HUES64 (cell line): ENCODE measurements around the gene RAET1E.
"Not testable (repeated sequence)": the region's sequence is repeated elsewhere in the genome, so short reads cannot be mapped to it uniquely, and the experiment has no call there.

Experiments used
- H3K27ac ChIP-seq: 2 replicates; pipeline ENCODE4 v1.7.0; 2013; ENCODE audit warnings: low read depth, low read length, inconsistent platforms
- H3K27me3 ChIP-seq: 2 replicates; pipeline ENCODE4 v1.6.1; 2013; ENCODE audit warnings: mild to moderate bottlenecking, low read length; ENCODE audit not compliant: insufficient read depth
- H3K36me3 ChIP-seq: 2 replicates; pipeline ENCODE4 v1.6.1; 2013; ENCODE audit warnings: mild to moderate bottlenecking, low read length; ENCODE audit not compliant: insufficient read depth
- H3K4me1 ChIP-seq: 2 replicates; pipeline ENCODE4 v1.6.1; 2013; ENCODE audit warnings: mild to moderate bottlenecking, low read length, moderate library complexity; ENCODE audit not compliant: insufficient read depth
- H3K4me3 ChIP-seq: 2 replicates; pipeline ENCODE4 v1.5.1; 2013; ENCODE audit warnings: mild to moderate bottlenecking, low read length, moderate library complexity
- H3K9ac ChIP-seq: 2 replicates; pipeline ENCODE4 v1.6.1; 2013; ENCODE audit warnings: mild to moderate bottlenecking, low read depth, low read length
- H3K9me3 ChIP-seq: 2 replicates; pipeline ENCODE4 v1.6.1; 2013; ENCODE audit warnings: low read depth, low read length; ENCODE audit not compliant: insufficient read depth
- WGBS: fragments of 150-250, 120-280 bp; methylation state at CpG from one replicate; pipeline ENCODE4 v1.1.7; 2013; ENCODE audit warnings: missing lambda C conversion rate; 5-methylcytosine and 5-hydroxymethylcytosine counted together

RAET1E gene

DNA sequence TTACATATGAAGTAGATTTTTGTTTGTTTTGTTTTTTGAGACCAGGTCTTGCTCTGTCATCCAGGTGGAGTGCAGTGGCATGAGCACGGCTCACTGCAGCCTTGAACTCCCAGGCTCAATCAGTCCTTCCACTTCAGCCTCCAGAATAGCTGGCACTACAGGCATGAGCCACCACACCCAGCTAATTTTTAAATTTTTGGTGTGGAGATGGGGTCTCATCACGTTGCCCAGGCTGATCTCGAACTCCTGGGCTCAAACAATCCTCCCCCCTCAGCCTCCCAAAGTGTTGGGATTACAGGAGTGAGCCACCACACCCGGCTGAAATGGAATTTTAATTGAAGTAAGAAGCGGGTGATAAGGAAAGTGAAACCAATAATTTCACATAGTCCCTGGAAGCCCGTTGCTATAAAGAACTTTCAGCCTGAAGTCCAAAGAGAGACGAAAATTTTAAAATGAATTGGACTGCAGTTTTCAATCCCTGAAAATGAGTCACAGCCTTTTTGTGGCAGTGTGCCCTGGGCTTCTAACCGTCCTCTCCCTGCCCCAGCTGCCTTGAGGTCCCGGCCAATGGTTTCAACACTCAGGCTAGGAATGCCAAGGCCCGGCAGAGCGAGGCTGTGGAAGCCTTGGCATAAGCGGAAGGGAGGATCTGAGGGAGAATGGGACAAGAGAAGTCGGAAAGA is 757 bp downstream of the RAET1E start:
- H3K4me1 ChIP-seq = no peaks in the 10 kb centered on the region
- H3K9ac ChIP-seq = no peak overlapping the region
- WGBS = 89% methylated on average over 11 of the region's 13 CpGs
- no peaks in the 10 kb centered on the region for H3K36me3 ChIP-seq
- H3K27ac ChIP-seq = no peak overlapping the region
- H3K4me3 ChIP-seq = no peak overlapping the region
- H3K9me3 ChIP-seq = no peaks in the 10 kb centered on the region
- no peaks in the 10 kb centered on the region for H3K27me3 ChIP-seq

DNA sequence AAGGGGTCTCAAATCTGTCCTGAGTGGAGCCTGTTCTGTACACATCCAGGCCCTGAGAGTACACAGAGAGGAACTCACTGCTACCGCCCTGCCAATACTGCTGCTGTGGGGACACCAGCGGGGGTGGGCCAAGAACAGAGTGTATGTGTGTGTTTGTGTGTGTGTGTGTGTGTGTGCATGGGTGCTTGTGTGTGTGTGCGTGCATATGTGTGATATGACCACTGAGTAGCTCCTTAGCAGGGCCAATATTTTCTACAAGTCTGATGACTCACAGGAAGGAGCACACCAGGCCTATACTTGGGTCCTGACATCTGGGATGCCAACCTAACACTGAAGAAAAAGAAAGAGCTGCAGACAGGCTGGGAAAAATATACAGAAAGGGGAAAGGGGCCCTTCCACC is 1.4 kb downstream of the RAET1E start:
- 97% methylated on average over 3 of the region's 3 CpGs for WGBS
- Histone ChIP-seq H3K27me3 (no peaks in the 10 kb centered on the region), H3K36me3 (no peaks in the 10 kb centered on the region), H3K27ac (no peak overlapping the region), H3K4me1 (no peaks in the 10 kb centered on the region), H3K9ac (no peak overlapping the region), H3K9me3 (no peaks in the 10 kb centered on the region), H3K4me3 (no peak overlapping the region)

DNA sequence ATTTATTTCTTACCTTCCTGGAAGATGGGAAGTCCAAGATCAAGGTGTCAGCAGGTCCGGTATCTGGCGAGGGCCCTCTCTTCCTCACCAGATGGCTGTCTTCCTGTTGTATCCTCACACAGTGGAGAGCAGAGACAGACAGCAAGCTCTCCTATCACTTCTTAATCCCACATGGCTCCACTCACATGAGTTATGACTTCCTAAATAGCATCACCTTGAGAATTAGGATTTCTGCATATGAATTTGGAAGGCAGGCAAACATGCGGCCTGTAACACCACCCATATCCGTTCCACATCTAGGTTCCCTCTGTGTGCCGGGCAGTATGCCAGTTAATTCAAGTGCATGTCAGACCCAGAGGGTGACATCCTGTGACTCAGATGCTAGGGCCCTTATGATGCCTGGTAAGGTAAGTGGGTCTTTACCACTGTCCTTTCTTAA is 2.1 kb downstream of the RAET1E start:
- H3K27ac ChIP-seq = no peak overlapping the region
- H3K4me3 ChIP-seq = no peak overlapping the region
- H3K36me3 ChIP-seq = no peaks in the 10 kb centered on the region
- H3K27me3 ChIP-seq = no peaks in the 10 kb centered on the region
- H3K9ac ChIP-seq = no peak overlapping the region
- 92% methylated on average over 5 of the region's 5 CpGs for WGBS
- H3K4me1 ChIP-seq = no peaks in the 10 kb centered on the region
- no peaks in the 10 kb centered on the region for H3K9me3 ChIP-seq

DNA sequence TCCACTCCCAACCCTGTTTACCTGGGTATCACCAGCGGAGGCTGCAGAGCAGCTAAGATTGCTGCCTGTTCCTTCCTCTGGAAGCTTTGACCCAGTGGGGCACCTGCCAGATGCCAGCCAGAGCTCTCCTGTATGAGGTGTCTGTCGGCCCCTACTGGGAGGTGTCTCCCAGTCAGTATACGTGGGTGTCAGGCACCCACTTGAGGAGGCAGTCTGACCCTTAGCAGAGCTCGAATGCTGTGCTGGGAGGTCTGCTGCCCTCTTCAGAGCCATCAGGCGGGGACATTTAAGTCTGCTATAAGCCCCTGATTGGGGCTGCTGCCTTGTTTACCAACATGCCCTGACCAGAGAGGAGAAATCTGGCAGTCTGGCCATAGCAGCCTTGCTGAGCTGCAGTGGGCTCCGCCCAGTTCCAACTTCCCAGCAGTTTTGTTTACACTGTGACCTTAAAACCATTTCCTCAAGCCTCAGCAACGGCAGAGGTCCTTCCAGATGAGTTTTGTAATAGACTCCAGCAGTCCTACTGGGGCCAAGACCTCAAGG is 2.8 kb downstream of the RAET1E start:
- Histone ChIP-seq H3K4me3 (no peak overlapping the region), H3K4me1 (no peaks in the 10 kb centered on the region), H3K9ac (no peak overlapping the region), H3K36me3 (no peaks in the 10 kb centered on the region), H3K27ac (no peak overlapping the region), H3K27me3 (no peaks in the 10 kb centered on the region), H3K9me3 (no peaks in the 10 kb centered on the region)
- 67% methylated on average over 7 of the region's 7 CpGs for WGBS

DNA sequence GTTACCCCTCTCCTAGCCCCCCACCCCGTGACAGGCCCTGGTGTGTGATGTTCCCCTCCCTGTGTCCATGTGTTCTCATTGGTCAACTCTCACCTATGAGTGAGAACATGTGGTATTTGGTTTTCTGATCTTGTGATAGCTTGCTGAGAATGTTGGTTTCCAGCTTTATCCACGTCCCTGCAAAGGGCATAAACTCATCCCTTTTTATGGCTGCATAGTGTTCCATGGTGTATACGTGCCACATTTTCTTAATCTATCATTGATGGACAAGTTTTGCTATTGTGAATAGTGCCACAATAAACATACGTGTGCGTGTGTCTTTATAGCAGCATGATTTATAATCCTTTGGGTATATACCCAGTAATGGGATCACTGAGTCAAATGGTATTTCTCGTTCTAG is 6.0 kb downstream of the RAET1E start:
- H3K4me1 ChIP-seq, H3K9me3 ChIP-seq, H3K27ac ChIP-seq, H3K36me3 ChIP-seq, H3K9ac ChIP-seq, H3K27me3 ChIP-seq, H3K4me3 ChIP-seq: not testable (repeated sequence)
- WGBS = 79% methylated on average over 6 of the region's 6 CpGs

DNA sequence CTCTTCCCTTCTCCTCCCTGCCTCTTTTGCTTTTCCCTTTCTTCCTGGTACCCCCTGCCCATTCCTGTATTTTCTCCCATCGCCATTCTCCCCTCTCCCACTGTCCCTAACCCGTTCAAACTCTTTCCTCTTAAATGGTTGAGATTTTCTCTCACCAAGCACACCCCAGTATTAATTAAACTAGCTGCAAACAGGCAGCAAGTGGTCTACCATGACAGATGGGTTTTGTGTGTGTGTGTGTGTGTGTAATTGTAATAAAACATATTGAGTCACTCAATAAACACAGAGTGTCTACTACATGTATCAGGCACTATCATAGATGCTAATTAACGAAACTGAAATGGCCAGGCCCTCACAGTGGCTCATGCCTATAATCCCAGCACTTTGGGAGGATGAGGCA is 6.7 kb downstream of the RAET1E start:
- no peaks in the 10 kb centered on the region for H3K4me1 ChIP-seq
- no peaks in the 10 kb centered on the region for H3K9me3 ChIP-seq
- no peak overlapping the region for H3K4me3 ChIP-seq
- H3K27ac ChIP-seq = no peak overlapping the region
- H3K9ac ChIP-seq = no peak overlapping the region
- H3K36me3 ChIP-seq = no peaks in the 10 kb centered on the region
- H3K27me3 ChIP-seq = no peaks in the 10 kb centered on the region
- WGBS = 79% methylated on average over 3 of the region's 3 CpGs

DNA sequence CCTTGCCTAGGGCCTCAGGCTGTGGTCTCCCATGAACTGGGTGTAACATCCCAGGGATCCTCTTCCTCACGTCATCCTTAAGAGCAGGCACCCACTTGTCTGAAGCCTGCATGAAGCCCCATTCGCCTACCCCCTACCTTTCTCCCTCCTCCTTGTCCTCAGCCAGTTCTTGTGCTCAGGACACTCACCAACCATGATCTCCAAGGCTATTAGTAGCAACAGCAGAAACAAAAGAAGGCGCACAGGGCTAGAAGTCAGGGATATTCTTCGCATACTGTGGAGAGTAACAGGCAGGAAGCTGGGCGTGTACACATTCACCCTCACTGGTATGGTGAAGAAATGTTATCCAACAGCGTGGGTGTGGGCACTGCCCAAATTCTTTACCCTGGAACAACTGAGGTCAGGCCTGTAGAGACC is 7.3 kb downstream of the RAET1E start:
- Histone ChIP-seq H3K9me3 (no peaks in the 10 kb centered on the region), H3K27me3 (no peaks in the 10 kb centered on the region), H3K4me1 (no peaks in the 10 kb centered on the region), H3K36me3 (no peaks in the 10 kb centered on the region), H3K4me3 (no peak overlapping the region), H3K27ac (no peak overlapping the region), H3K9ac (no peak overlapping the region)
- WGBS = 83% methylated on average over 6 of the region's 6 CpGs

DNA sequence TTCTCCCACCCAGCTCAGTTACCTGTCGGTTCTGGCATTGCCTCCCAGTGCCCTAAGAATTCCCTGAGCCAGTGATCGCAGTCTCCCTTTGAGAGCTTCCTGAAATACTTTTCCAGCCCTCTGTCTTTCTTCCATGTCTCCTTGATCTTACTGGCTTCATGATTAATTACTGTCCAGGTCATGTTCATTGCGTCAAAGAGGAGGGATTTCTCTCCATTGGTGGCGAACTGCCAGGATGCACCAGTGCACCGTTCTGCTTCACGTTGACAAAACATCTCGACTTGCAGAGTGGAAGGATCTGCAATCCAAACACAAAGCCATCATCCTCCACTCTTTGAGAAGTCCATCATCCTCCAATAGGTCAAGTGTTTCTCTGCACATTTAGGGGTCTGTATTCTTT is 8.6 kb downstream of the RAET1E start:
- Histone ChIP-seq H3K9ac (no peak overlapping the region), H3K27ac (no peak overlapping the region)

DNA sequence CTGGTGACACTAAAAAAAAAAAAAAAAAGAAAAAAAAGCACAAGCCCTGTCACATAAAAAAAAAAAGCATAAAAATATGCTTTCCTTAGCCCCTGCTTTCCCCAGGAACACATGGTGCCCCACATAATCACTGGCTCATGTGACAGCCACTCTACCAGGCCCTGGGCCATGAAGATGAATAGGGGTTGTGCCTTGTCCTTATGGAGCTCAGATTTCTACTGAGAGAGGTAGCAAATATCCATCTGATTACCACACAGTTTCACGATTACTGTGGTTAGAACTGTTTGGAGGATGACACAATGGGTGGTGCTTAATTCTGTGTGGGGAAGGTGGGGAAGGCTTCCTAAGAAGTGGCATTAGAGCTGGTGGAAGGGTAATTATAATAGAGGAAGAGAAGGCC is 9.3 kb downstream of the RAET1E start:
- no peaks in the 10 kb centered on the region for H3K4me1 ChIP-seq
- no peak overlapping the region for H3K4me3 ChIP-seq
- no peak overlapping the region for H3K27ac ChIP-seq
- H3K27me3 ChIP-seq = peaks cover 5% of the 10 kb centered on the region
- H3K36me3 ChIP-seq = no peaks in the 10 kb centered on the region
- H3K9me3 ChIP-seq = no peaks in the 10 kb centered on the region
- WGBS = 74% methylated on average over 1 of the region's 1 CpG
- H3K9ac ChIP-seq = no peak overlapping the region

More for the DNA sequence above, 8.6 kb downstream of the RAET1E start:
- Histone ChIP-seq H3K4me1 (no peaks in the 10 kb centered on the region), H3K36me3 (no peaks in the 10 kb centered on the region), H3K9me3 (no peaks in the 10 kb centered on the region), H3K27me3 (no peaks in the 10 kb centered on the region), H3K4me3 (no peak overlapping the region)
- 83% methylated on average over 7 of the region's 7 CpGs for WGBS

DNA sequence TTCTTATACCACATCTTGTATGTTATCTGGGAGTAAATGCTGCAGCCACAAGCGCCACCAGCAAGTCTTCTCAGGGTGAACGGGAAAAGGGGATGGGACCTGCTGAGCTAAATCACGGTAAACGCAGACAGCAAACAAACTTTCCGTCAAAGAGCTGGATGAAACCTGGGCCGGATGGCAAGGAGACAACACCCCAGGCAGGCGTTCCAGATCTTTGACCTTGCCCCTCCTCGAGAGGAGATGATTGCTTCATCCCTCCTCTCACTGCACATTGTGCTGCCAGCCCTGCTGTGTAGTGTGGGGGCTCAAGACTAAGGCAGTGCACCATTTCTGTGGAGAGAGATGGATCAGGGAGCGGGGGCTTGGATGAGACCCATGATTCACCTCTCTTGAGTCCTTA is 9.8 kb downstream of the RAET1E start:
- Histone ChIP-seq H3K4me1 (no peaks in the 10 kb centered on the region), H3K36me3 (no peaks in the 10 kb centered on the region), H3K27ac (no peak overlapping the region), H3K9me3 (no peaks in the 10 kb centered on the region), H3K4me3 (no peak overlapping the region), H3K27me3 (peaks cover 5% of the 10 kb centered on the region), H3K9ac (no peak overlapping the region)
- 86% methylated on average over 9 of the region's 9 CpGs for whole genome bisulfite sequencing

DNA sequence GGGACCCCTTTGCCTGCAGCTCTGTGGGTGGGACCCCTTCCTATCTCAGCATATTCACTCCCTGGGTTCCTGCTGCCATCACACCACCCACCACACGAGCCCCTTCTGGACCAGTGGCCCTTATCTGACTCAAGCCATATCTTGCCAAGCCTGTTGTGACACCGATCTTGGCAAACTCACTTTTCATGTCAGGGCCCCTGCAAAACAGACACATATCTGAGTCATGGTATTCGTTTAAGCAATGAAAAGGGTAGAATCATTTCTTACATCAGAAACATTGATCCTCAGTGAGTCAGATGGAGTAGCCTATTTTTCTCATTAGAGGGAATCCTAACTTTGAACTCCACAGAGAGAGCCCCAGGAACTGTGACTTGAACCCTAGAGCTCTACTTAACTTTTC is 10.6 kb downstream of the RAET1E start:
- WGBS = 86% methylated on average over 3 of the region's 3 CpGs
- no peaks in the 10 kb centered on the region for H3K9me3 ChIP-seq
- H3K4me1 ChIP-seq = no peaks in the 10 kb centered on the region
- no peak overlapping the region for H3K27ac ChIP-seq
- H3K27me3 ChIP-seq = peaks cover 5% of the 10 kb centered on the region
- no peaks in the 10 kb centered on the region for H3K36me3 ChIP-seq
- no peak overlapping the region for H3K4me3 ChIP-seq
- H3K9ac ChIP-seq = no peak overlapping the region

DNA sequence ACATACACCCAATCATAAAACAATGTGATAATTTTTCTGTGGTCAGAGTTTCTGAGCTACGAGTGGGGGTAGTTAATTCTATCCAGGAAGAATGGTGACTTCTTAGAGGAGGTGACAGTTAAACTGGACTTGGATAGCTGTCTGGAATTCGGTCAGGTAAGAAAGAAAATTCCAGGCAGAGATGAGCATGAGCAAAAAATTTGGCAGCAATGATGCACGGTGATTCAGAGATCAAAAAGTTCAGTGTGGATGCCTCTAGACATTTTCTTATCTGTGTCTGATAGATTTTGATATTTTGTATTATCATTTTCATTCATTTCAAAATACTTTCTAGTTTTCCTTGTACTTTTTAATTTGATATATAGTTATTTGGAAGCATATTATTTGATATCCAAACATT is 12.0 kb downstream of the RAET1E start:
- H3K9me3 ChIP-seq = no peaks in the 10 kb centered on the region
- no peak overlapping the region for H3K27ac ChIP-seq
- H3K9ac ChIP-seq = no peak overlapping the region
- no peak overlapping the region for H3K4me3 ChIP-seq
- H3K36me3 ChIP-seq = no peaks in the 10 kb centered on the region
- WGBS = 90% methylated on average over 3 of the region's 3 CpGs
- H3K4me1 ChIP-seq = no peaks in the 10 kb centered on the region
- H3K27me3 ChIP-seq = peaks cover 5% of the 10 kb centered on the region
